SU-DHL-6 (cell line): ENCODE results near the gene COL6A1.

Experiments used
- H2AFZ ChIP-seq: fragments of 200-600 bp; sonication (generic); 2 replicates; pipeline ENCODE4 v1.6.1; 2014; ENCODE audit warnings: low read depth, mild to moderate bottlenecking, moderate library complexity, mixed read lengths, antibody characterized with exemption, low read length; ENCODE audit not compliant: severe bottlenecking
- H3F3A ChIP-seq: fragments of 200-600 bp; shearing (Covaris generic); 2 replicates; pipeline ENCODE4 v1.6.0; 2016; ENCODE audit warnings: antibody characterized with exemption, mild to moderate bottlenecking; ENCODE audit not compliant: insufficient read depth
- H3K27ac ChIP-seq: fragments of 200-600 bp; sonication (generic); 2 replicates; pipeline ENCODE4 v1.5.1; 2016; ENCODE audit warnings: low read depth, mild to moderate bottlenecking, low read length, moderate library complexity, mixed read lengths
- H3K27me3 ChIP-seq: fragments of 200-600 bp; sonication (generic), shearing (Covaris generic); 2 replicates; pipeline ENCODE4 v1.6.0; 2014; ENCODE audit warnings: mild to moderate bottlenecking, low read length
- H3K36me3 ChIP-seq: fragments of 200-600 bp; sonication (generic); 2 replicates; pipeline ENCODE4 v1.6.1; 2014; ENCODE audit warnings: mild to moderate bottlenecking, low read length, mixed read lengths
- H3K4me2 ChIP-seq: fragments of 300-600, 200-600 bp; shearing (Covaris generic), sonication (generic); 2 replicates; pipeline ENCODE4 v1.6.0; 2014; ENCODE audit warnings: low read length, low read depth, mild to moderate bottlenecking; ENCODE audit not compliant: poor library complexity, severe bottlenecking
- H3K4me3 ChIP-seq: fragments of 200-600 bp; sonication (generic); 2 replicates; pipeline ENCODE4 v1.5.1; 2014; ENCODE audit warnings: antibody characterized with exemption, low read length, mild to moderate bottlenecking, mixed read lengths; ENCODE audit not compliant: insufficient read depth, poor library complexity, severe bottlenecking
- H3K79me2 ChIP-seq: fragments of 200-600 bp; sonication (generic); 2 replicates; pipeline ENCODE4 v1.6.1; 2014; ENCODE audit warnings: mild to moderate bottlenecking, low read length, moderate library complexity; ENCODE audit not compliant: insufficient read depth
- H3K9ac ChIP-seq: fragments of 200-600 bp; sonication (generic); 2 replicates; pipeline ENCODE4 v1.7.0; 2014; ENCODE audit warnings: mild to moderate bottlenecking, low read length
- H3K9me2 ChIP-seq: fragments of 200-600 bp; sonication (generic); replicated peaks from 2 replicates; pipeline ENCODE4 v1.6.1; 2014; ENCODE audit warnings: low read length; ENCODE audit not compliant: insufficient read depth
- H3K9me3 ChIP-seq: fragments of 200-600 bp; sonication (generic); 2 replicates; pipeline ENCODE4 v1.6.1; 2014; ENCODE audit warnings: low read length, mixed read lengths; ENCODE audit not compliant: insufficient read depth
- H4K20me1 ChIP-seq: fragments of 200-600 bp; sonication (generic); 2 replicates; pipeline ENCODE4 v1.6.1; 2014; ENCODE audit warnings: low read depth, mild to moderate bottlenecking, antibody characterized with exemption, low read length, moderate library complexity, mixed read lengths
- CTCF ChIP-seq: fragments of 200-600 bp; sonication (generic); IDR thresholded peaks from one replicate; pipeline ENCODE4 v1.5.1; 2017; ENCODE audit warnings: antibody characterized with exemption, mild to moderate bottlenecking, low read length, moderate library complexity; ENCODE audit not compliant: insufficient read depth, poor library complexity, severe bottlenecking
- EZH2phosphoT487 ChIP-seq: fragments of 200-600 bp; sonication (generic), shearing (Covaris generic); conservative IDR thresholded peaks from 2 replicates; pipeline ENCODE4 v1.6.1; 2018; ENCODE audit warnings: mild to moderate bottlenecking, antibody characterized with exemption, low read length, moderate library complexity, mixed read lengths

The COL6A1 gene

GRCh38 chr21:46020581-46020980 lies 39.0 kb downstream of the COL6A1 start:
- Histone ChIP-seq H3K27ac (no peak overlapping the region), H3K4me2 (no peak overlapping the region), H4K20me1 (no peaks in the 10 kb centered on the region), H3K36me3 (no peaks in the 10 kb centered on the region), H3K9me2 (no peaks in the 10 kb centered on the region), H2AFZ (no peak overlapping the region), H3F3A (no peaks in the 10 kb centered on the region), H3K9me3 (no peaks in the 10 kb centered on the region), H3K27me3 (no peaks in the 10 kb centered on the region), H3K4me3 (no peak overlapping the region), H3K9ac (no peak overlapping the region), H3K79me2 (no peaks in the 10 kb centered on the region)
- TF ChIP-seq EZH2phosphoT487 (no peak), CTCF (no peak)

GRCh38 chr21:46021398-46021797 lies 39.8 kb downstream of the COL6A1 start:
- no peak for TF ChIP-seq CTCF
- TF ChIP-seq EZH2phosphoT487 = no peak
- H3F3A ChIP-seq = no peaks in the 10 kb centered on the region
- H3K4me3 ChIP-seq = no peak overlapping the region
- no peaks in the 10 kb centered on the region for H3K27me3 ChIP-seq
- no peaks in the 10 kb centered on the region for H3K79me2 ChIP-seq
- no peaks in the 10 kb centered on the region for H3K36me3 ChIP-seq
- H4K20me1 ChIP-seq = no peaks in the 10 kb centered on the region
- no peak overlapping the region for H3K9ac ChIP-seq
- no peak overlapping the region for H3K27ac ChIP-seq
- H3K9me3 ChIP-seq = no peaks in the 10 kb centered on the region
- no peak overlapping the region for H2AFZ ChIP-seq
- no peak overlapping the region for H3K4me2 ChIP-seq
- H3K9me2 ChIP-seq = no peaks in the 10 kb centered on the region

- Histone ChIP-seq H3K9me3 (no peaks in the 10 kb centered on the region), H3F3A (no peaks in the 10 kb centered on the region), H3K9ac (no peak overlapping the region), H3K27ac (no peak overlapping the region), H3K4me2 (no peak overlapping the region), H3K4me3 (no peak overlapping the region), H2AFZ (no peak overlapping the region), H3K79me2 (no peaks in the 10 kb centered on the region), H3K36me3 (no peaks in the 10 kb centered on the region), H3K27me3 (no peaks in the 10 kb centered on the region), H4K20me1 (no peaks in the 10 kb centered on the region), H3K9me2 (no peaks in the 10 kb centered on the region)
- TF ChIP-seq CTCF = no peak
- no peak for TF ChIP-seq EZH2phosphoT487
Observed at GRCh38 chr21:46021978-46022544, 40.5 kb downstream of the COL6A1 start.
